ENCODE measurements around the gene KRTAP19-5.
A peak's percentile ranks its signal among the peaks of the same experiment; 100 is the strongest.
"Not testable (repeated sequence)": the region's sequence is repeated elsewhere in the genome, so short reads cannot be mapped to it uniquely, and the experiment has no call there.

KRTAP19-5 gene

DNA sequence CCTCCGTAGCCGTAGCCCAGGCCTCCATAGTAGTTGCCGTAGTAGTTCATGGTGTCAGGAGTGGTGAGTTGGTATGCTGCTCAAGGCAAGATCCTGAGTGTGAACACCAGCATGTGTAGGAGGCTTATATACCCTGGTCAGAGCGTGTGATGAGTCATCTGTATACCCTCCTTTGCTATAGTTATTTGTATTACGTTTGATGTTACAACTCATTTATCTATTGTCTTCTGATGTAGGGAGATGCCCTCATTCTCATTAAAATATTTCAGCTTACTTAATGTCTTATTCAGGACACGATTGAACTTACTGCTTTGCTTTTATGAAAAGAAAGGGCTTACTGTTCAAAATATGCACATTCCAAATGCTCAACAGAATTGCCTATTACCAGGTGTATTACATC lies at the start of gene KRTAP19-5:
KRTAP19-5 (minus strand) TSS at position 101 of the 400 bp plus-strand sequence; CDS start at position 50, 51 bp downstream.
- no peak for DNase-seq

GRCh38 chr21:30541764-30542163 lies 39.8 kb upstream of the KRTAP19-5 start, which contains the start of gene KRTAP19-6:
Gene KRTAP19-6 (minus strand): TSS chr21:30541864. CDS start chr21:30541833, 31 bp downstream.
- DNase-seq = no peak

- DNase-seq = no peak
Observed at GRCh38 chr21:30518876-30519275, 16.9 kb upstream of the KRTAP19-5 start.

- no peak for DNase-seq
Observed at GRCh38 chr21:30515681-30516080, 13.7 kb upstream of the KRTAP19-5 start.

DNA sequence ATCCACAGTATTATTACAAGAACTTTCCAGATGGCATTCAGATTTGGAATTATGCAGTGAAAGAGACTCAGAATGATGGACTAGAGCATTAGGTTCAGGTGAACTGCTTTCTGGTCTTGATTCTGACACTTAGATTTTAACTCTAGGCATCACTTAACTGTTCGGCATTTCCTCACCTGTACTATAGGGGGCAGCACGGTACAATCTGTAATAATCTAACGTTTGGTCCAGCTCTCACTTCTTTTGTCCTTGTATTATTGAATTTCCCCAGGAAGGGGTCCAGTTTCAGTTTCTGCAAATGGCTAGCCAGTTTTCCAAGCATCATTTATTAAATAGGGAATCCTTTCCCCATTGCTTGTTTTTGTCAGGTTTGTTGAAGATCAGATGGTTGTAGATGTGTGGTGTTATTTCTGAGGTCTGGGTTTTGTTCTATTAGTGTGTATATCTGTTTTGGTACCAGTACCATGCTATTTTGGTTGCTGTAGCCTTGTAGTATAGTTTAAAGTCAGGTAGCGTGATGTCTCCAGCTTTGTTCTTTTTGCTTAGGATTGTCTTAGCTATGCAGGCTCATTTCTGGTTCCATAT lies 3.8 kb upstream of the KRTAP19-5 start:
- DNase-seq = not testable (repeated sequence)

- no peak for DNase-seq
Observed at GRCh38 chr21:30497065-30497464, 4.9 kb downstream of the KRTAP19-5 start, which contains the start of gene KRTAP19-4. Gene KRTAP19-4 (minus strand): TSS chr21:30497165. CDS start chr21:30497110, 55 bp downstream.

DNA sequence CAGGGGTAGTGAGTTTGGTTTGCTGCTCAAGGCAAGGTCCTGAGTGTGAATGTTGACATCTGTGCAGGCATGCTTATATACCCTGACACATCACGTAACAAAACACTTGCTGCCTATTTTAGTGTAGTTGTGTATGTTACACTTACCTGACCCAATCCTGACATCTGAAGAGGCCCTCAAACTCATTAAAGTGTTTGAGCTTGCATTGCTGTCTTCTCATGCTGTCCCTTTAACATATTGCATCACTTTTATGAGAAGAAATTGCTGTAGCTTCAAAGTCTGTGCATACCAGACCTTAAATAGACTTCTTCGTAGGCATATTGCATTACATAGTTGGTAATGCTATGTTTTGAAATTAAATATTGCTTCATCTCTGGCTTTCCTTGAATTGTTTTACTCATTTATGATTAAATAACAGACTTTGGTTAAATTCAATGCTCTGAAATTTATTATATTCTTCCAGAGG lies 9.9 kb downstream of the KRTAP19-5 start, which contains the start of gene KRTAP19-3:
KRTAP19-3 (minus strand) TSS at position 51 of the 466 bp plus-strand sequence. CDS start 56 bp downstream, outside the sequence.
- no peak for DNase-seq

GRCh38 chr21:30487336-30487735 lies 14.6 kb downstream of the KRTAP19-5 start, which contains the start of gene KRTAP19-2:
Gene KRTAP19-2 (minus strand): TSS chr21:30487436. CDS start chr21:30487348, 88 bp downstream.
- DNase-seq = no peak

DNA sequence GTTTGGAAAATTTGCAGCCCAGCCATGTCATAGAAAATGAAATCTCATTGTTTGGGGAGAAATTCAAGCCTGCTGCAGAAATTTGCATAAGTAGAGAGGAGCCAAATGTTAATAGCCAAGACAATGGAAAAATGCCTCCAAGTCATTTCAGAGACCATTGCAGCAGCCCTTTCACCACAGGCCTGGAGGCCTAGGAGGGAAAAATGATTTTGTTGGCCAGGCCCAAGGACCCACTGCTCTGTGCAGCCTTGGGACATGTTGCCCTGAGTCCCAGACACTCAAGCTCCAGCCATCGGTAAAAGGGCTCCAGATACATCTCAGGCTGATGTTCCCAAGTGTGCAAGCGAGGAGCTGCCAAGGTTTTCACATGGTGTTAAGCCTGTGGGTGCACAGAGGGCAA lies 15.8 kb downstream of the KRTAP19-5 start:
- no peak for DNase-seq

DNA sequence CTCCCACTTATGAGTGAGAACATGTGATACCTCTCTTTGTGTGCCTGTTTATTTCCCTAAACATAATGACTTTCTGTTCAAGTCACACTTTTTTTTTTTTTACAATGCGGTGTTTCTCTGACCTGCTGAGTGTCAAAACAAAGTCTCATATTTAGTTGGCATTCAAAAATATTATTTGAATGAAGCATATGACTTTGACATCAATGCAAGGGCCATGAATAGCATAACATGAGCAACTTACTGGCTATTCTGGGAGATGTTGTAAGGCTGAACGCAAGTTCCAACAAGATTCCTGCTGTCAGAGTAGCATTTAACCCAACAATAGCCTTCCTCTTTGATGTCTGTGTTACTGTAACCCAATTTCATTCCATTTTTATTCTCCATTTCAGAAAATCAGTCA lies 19.8 kb downstream of the KRTAP19-5 start:
- no peak for DNase-seq

DNA sequence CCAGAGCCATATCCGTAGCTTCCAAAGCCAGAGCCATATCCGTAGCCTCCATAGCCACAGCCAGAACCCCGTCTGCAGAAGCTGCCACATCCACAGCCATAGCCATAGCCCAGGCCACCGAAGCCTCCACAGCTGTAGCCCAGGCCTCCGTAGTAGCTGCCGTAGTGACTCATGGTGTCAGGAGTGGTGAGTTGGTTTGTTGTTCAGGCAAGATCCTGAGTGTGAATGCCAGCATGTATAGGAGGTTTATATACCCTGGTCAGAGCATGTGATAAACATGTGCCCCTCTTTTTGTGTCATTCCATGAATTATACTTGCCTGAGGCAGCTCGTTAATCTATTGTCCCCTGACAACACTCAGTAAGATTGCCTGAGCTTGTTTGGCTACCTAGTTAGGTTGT lies 21.8 kb downstream of the KRTAP19-5 start, which contains the start of gene KRTAP19-1:
KRTAP19-1 (minus strand) TSS at position 223 of the 400 bp plus-strand sequence; CDS start at position 173, 50 bp downstream.
- no peak for DNase-seq

DNA sequence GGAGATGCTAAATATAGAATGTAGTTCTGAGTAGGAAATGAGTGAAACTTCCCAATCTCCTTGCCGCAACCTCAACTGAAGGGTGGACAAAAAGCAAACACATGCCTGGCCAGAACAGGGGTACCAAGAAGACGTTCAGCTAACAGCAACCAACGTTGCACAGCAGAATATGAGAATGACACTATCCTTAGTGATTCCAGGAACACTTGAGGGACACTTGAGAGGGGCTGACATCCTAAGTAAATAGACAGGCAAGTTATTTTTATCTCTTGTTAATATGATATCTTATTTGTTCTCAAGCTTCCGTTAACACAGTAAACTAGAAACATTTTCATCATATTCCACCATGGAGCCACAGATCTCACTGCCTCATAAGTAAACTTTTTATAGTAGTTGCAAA lies 22.7 kb downstream of the KRTAP19-5 start:
- DNase-seq = no peak

DNA sequence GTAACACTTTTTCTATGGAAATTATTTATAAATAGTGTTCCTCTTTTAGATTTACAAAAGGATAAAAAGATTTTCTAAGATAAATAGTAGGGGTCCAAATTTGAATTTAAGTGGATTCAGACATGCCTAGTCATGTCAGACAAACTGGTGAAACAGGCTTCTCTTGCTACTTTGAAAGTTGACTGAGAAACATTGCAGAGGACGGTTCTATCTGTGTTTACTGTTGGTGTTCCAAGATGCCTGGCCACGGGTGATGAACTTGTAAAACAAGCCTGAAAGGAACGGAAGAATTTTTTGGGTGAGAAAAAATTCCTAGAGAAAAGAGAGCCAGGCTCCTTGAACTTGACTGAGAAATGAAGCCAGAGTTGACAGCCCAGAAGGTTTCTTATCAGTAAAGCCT lies 23.9 kb downstream of the KRTAP19-5 start:
- peak; percentile 14 for DNase-seq

- DNase-seq = no peak
Observed at GRCh38 chr21:30468900-30469714, 32.8 kb downstream of the KRTAP19-5 start.

DNA sequence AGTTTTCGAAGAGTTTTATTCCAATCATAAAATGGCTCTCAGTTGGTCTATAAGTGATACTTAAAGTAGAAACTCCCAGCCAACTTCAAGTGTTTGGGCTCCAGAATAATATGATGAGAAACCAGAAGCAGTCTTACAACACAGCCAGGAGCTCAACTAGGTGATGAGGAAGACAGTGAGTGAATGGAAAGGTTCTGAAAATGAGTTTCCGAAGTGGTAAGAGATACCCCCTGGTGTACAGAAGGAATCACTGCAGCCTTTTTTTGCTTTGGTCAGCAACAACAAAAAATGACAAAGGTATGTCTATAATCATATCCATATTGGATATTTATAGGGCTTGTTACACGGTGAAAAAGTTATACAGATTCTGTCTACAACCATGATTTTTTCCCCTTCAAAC lies 38.2 kb downstream of the KRTAP19-5 start:
- no peak for DNase-seq
